Measurements from ENCODE around the gene NHLH1. TPM values are rescaled to one million over a fixed set of nuclear protein-coding genes. Genes with fewer than 3 reads are reported as not detected.
A peak's percentile ranks its signal among the peaks of the same experiment; 100 is the strongest.

NHLH1 gene
- total RNA-seq, 2 donors from 2014 or later = not detected

DNA sequence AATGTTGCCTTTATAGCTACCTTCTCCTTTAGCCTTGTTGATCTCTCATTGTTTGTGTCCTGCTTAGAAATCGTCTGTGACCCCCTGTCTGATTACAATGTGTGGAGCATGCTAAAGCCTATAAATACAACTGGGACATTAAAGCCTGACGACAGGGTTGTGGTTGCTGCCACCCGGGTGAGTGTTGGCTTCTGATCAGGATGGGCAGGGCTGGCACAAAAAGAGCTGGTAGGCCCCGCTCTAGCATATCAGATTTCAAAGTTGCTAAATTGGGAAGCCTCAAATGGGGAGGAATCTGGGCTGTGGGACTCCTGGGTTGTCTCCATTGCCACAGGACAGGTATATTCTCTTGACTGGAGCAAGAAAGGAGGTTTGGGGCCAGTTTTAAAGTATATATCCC lies 15.2 kb upstream of the NHLH1 start:
- no peak for TF ChIP-seq CTCF (IDR thresholded peaks at IDR 0.05)
- DNase-seq (ENCODE audit: low spot score) = peak; percentile 23
- H3K4me1 ChIP-seq = peaks cover 0 to 16% of the 10 kb centered on the region in 2 donors

DNA sequence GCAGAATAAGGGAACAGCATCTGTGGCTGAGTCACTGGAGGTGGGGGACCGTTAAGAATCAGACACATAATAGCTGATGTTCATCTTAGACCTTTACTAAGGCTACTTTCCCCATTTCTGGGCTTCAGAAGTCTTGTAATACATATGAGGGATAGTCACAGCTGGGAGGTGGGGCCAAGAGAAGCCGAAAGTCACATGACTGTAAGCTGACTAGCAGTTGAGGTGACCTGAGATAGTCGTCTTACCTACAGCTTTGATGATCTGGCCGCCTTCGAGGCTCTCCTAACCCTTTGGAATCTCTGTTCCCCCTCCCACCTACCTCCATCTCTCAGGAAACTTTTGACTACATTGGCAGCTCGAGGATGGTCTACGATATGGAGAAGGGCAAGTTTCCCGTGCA lies 14.3 kb upstream of the NHLH1 start:
- Histone ChIP-seq H3K4me3 (no peak overlapping the region), H3K4me1 (peaks cover 0 to 14% of the 10 kb centered on the region in 2 donors), H3K9me3 (no peaks in the 10 kb centered on the region), H3K36me3 (peaks cover 97% of the 10 kb centered on the region), H3K27me3 (no peaks in the 10 kb centered on the region), H3K27ac (peak overlapping the region in 1 of 2 donors; percentile 55)
- peak; percentile 38 for DNase-seq (ENCODE audit: low spot score)
- no peak for TF ChIP-seq CTCF (IDR thresholded peaks at IDR 0.05)

More for the DNA sequence above, 15.2 kb upstream of the NHLH1 start:
- peaks cover 88% of the 10 kb centered on the region for H3K36me3 ChIP-seq
- no peaks in the 10 kb centered on the region for H3K27me3 ChIP-seq
- no peaks in the 10 kb centered on the region for H3K9me3 ChIP-seq
- no peak overlapping the region for H3K4me3 ChIP-seq
- H3K27ac ChIP-seq = peak overlapping the region; percentile 65 to 69

- DNase-seq (ENCODE audit: low spot score) = peak; percentile 47
- Histone ChIP-seq H3K27me3 (no peaks in the 10 kb centered on the region), H3K4me3 (no peak overlapping the region), H3K27ac (no peak overlapping the region), H3K4me1 (peaks cover 0 to 14% of the 10 kb centered on the region in 2 donors), H3K9me3 (no peaks in the 10 kb centered on the region), H3K36me3 (peaks cover 97% of the 10 kb centered on the region)
- TF ChIP-seq CTCF (IDR thresholded peaks at IDR 0.05) = no peak
Observed at GRCh38 chr1:160353223-160353622, 13.6 kb upstream of the NHLH1 start.

DNA sequence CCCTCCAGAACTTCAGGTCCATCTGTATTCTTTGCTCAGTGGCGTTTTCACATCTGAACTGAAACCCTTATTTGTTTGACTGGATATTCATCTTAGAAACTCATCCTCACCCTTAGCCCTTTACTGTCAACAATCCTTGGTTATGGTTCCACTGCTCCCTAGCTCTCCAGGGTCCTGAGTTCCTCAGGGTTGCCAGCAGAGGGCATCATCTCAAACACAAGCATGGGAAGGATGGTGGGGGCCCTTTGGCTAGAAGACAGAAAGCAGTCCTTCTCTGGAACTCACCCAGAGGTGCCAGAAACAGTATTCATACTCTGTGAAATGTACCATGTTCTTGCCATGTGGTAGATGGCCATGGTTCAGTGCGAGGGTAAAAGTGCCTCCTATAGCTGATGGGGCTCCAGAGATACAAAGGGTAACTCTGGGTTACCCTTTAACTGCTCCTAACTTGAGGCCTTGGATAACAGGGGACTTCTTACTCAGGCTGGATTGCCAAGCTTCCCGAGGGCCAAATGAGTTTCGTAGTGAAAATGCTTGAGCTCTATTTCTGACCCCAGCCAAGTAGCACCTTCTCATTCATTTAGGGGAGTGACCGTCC lies 12.4 kb upstream of the NHLH1 start:
- Histone ChIP-seq H3K4me1 (peaks cover 0 to 14% of the 10 kb centered on the region in 2 donors), H3K4me3 (no peak overlapping the region), H3K27ac (no peak overlapping the region), H3K27me3 (no peaks in the 10 kb centered on the region), H3K9me3 (no peaks in the 10 kb centered on the region), H3K36me3 (peaks cover 90% of the 10 kb centered on the region)
- TF ChIP-seq CTCF (IDR thresholded peaks at IDR 0.05) = peak in 1 of 2 donors; percentile 37
- peak; percentile 43 for DNase-seq (ENCODE audit: low spot score)

DNA sequence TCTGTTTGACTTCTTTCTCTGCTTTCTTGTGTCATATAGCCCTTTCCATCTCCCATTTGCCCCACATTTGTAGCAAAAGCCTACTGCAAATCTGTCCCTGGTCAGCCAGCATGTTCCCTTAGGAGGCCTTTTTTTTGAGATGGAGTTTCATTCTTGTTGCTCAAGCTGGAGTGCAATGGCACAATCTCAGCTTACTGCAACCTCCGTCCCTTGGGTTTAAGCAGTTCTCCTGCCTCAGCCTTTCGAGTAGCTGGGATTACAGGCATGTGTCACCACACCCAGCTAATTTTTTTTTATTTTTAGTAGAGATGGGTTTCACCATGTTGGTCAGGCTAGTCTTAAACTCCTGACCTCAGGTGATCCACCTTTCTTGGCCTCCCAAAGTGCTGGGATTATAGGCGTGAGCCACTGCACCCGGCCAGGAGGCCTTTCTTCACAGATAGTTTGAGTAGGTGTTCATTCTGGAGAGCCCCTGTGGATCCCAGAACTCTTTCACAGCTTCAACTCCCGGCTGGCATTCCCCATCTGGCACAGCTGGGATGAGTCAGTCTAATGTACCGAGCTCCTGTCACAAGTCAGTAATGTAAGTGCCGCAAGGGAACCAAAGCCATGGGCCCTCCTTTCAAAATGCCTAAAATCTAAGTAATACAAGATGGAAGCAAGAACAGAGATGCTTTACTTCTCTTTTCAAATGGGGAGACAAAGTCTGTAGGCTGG lies 9.4 kb upstream of the NHLH1 start:
- no peak overlapping the region for H3K4me3 ChIP-seq
- H3K9me3 ChIP-seq = no peaks in the 10 kb centered on the region
- peaks cover 66% of the 10 kb centered on the region for H3K36me3 ChIP-seq
- no peaks in the 10 kb centered on the region for H3K4me1 ChIP-seq
- no peak for TF ChIP-seq CTCF (IDR thresholded peaks at IDR 0.05)
- no peak overlapping the region for H3K27ac ChIP-seq
- no peaks in the 10 kb centered on the region for H3K27me3 ChIP-seq
- DNase-seq (ENCODE audit: low spot score) = peak; percentile 44

Data from right atrium auricular region (tissue), 2 donors.